ENCODE data around the gene CRYBA1. TPM values are rescaled to one million over a fixed set of nuclear protein-coding genes. Genes with fewer than 3 reads are reported as not detected.

The CRYBA1 gene
- total and polyA plus RNA-seq, 2 donors (not counting 3 experiments of a cell fraction or from before 2014, with no cell fraction given): not detected

DNA sequence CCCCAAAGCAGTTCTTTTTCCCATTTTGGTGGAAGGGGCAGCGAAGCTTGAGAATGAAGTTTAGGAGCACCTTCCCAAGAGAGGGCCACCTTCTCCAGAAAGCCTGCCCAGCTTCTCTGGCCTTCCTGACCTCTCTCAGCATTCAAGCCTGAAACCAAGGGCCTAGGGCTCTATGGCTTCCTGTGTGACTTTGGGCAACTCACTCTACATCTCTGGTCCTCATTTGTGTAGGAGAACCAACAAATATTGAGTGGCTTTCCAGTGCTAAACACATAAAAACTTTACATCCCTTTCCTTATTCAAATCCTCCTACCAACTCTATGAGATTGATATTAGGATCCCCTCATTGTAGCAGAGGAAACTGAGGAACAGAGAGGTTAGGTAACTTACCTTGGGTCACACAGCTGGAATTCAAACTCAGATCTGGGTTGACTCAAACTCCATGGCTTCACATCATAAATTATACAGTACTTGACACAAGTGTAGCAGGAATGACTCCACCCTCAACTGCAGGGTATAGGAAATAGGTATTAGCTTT, 34.5 kb upstream of the CRYBA1 start:
- CTCF ChIA-PET: interaction anchor here (0.7 to 12.1 kb wide), 4 partner anchors 32 to 88 kb away, joined by 3 to 320 read pairs (median 4); partner anchors contain the start of gene MYO18A
- Histone ChIP-seq H3K4me1 (ENCODE audit: control insufficient read depth, extremely low read depth, insufficient read depth, low read length) (no peaks in the 10 kb centered on the region), H3K4me3 (replicated peaks in 1 of 3; ENCODE audit: insufficient read depth in 1 of 3, low read depth in 1 of 3, low read length in 3 of 3) (no peak overlapping the region), H3K4me2 (ENCODE audit: insufficient read depth, low read length) (no peak overlapping the region), H4K20me1 (replicated peaks; ENCODE audit: control insufficient read depth, extremely low read depth, insufficient read depth, low read length) (no peaks in the 10 kb centered on the region), H3K9me1 (replicated peaks; ENCODE audit: control insufficient read depth, extremely low read depth, insufficient read depth, low read length) (no peaks in the 10 kb centered on the region), H3K27me3 (ENCODE audit: control insufficient read depth in 2 of 2, insufficient read depth in 2 of 2, low read length in 2 of 2) (no peaks in the 10 kb centered on the region), H3K27ac (ENCODE audit: insufficient read depth, low read depth, low read length) (no peak overlapping the region), H2AFZ (ENCODE audit: low read depth, low read length) (no peak overlapping the region), H3K9ac (replicated peaks; ENCODE audit: extremely low read depth, insufficient read depth, low read length) (no peak overlapping the region), H3K36me3 (ENCODE audit: control insufficient read depth in 2 of 2, extremely low read depth in 1 of 2, insufficient read depth in 2 of 2, low read length in 2 of 2) (no peaks in the 10 kb centered on the region), H3K79me2 (ENCODE audit: control insufficient read depth, insufficient read depth, low read length) (no peaks in the 10 kb centered on the region), H3K9me3 (replicated peaks; ENCODE audit: control insufficient read depth, insufficient read depth, low read length) (no peaks in the 10 kb centered on the region)
- dilution Hi-C loops (cut with MboI; ENCODE audit: extremely low pct_ligation_motif_present, low sequenced_read_pairs) (no loop called here), intact Hi-C loops (cut with micrococcal nuclease) (no loop called here)
- POLR2A ChIA-PET: interaction anchor here (0.5 kb wide), 1 partner anchor 55 kb away, joined by 4 read pairs; no protein-coding TSS in a partner anchor
- FAIRE-seq: no peak
- TF ChIP-seq, protein P1, sequence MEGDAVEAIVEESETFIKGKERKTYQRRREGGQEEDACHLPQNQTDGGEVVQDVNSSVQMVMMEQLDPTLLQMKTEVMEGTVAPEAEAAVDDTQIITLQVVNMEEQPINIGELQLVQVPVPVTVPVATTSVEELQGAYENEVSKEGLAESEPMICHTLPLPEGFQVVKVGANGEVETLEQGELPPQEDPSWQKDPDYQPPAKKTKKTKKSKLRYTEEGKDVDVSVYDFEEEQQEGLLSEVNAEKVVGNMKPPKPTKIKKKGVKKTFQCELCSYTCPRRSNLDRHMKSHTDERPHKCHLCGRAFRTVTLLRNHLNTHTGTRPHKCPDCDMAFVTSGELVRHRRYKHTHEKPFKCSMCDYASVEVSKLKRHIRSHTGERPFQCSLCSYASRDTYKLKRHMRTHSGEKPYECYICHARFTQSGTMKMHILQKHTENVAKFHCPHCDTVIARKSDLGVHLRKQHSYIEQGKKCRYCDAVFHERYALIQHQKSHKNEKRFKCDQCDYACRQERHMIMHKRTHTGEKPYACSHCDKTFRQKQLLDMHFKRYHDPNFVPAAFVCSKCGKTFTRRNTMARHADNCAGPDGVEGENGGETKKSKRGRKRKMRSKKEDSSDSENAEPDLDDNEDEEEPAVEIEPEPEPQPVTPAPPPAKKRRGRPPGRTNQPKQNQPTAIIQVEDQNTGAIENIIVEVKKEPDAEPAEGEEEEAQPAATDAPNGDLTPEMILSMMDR (IDR thresholded peaks at IDR 0.05; ENCODE audit: extremely low read depth in 1 of 2, insufficient read depth in 1 of 2, low read depth in 1 of 2, low read length in 2 of 2): no peak
- no peak for TF ChIP-seq EZH2 (IDR thresholded peaks at IDR 0.05; ENCODE audit: borderline replicate concordance, low read depth, low read length, severe bottlenecking)
- TF ChIP-seq POLR2A (IDR thresholded peaks at IDR 0.05; ENCODE audit: low read depth, low read length): no peak
- no peak for TF ChIP-seq GATA2 (IDR thresholded peaks at IDR 0.05; ENCODE audit: insufficient read depth, insufficient read length, low read depth, low read length)
- no peak for TF ChIP-seq FOS (IDR thresholded peaks at IDR 0.05; ENCODE audit: borderline replicate concordance, insufficient read depth, low read length)
- TF ChIP-seq, protein P2, sequence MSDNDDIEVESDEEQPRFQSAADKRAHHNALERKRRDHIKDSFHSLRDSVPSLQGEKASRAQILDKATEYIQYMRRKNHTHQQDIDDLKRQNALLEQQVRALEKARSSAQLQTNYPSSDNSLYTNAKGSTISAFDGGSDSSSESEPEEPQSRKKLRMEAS (IDR thresholded peaks at IDR 0.05; ENCODE audit: insufficient read depth, insufficient read length): no peak
- no peak for TF ChIP-seq JUN (IDR thresholded peaks at IDR 0.05; ENCODE audit: borderline replicate concordance, insufficient read depth, insufficient read length, low read depth)
- TF ChIP-seq MYC (IDR thresholded peaks at IDR 0.05; ENCODE audit: low read depth, low read length): no peak
- no peak for TF ChIP-seq POLR2AphosphoS5 (IDR thresholded peaks at IDR 0.05; ENCODE audit: insufficient read depth, low read depth, low read length)
- DNase-seq (ENCODE audit: low read depth, low spot score): no peak
- no TSS peak for BruUV-seq (replicated peaks)
